B cell (primary cell): ENCODE data around the gene CDC73. TPM values are rescaled to one million over a fixed set of nuclear protein-coding genes. Genes with fewer than 3 reads are reported as not detected.

Experiments used
- ATAC-seq: fragments of 200-7000 bp; cut with Tn5 transposase; one replicate; pipeline ENCODE4 v1.10.0; 2021; ENCODE audit warnings: low read depth, mild to moderate bottlenecking, moderate number of reproducible peaks, moderate library complexity
- CTCF ChIA-PET: fragments of 350-600 bp; sonication (Branson Sonifier 250); formaldehyde crosslinking; loops from one replicate; lab custom pipeline; 2021; ENCODE audit warnings: antibody characterized with exemption, inconsistent platforms; lab: Charles Lee
- POLR2A ChIA-PET: fragments of 350-600 bp; sonication (Branson Sonifier 250); formaldehyde crosslinking; loops from one replicate; lab custom pipeline; 2021; ENCODE audit warnings: antibody characterized with exemption; lab: Charles Lee
- DNase-seq: peaks from one replicate; pipeline ENCODE4 v3.0.0; 2013
- H2AFZ ChIP-seq: 2 replicates; pipeline ENCODE4 v1.6.1; 2012; ENCODE audit warnings: mild to moderate bottlenecking, low read depth, low read length; ENCODE audit not compliant: insufficient read depth, poor library complexity, severe bottlenecking
- H3K27ac ChIP-seq, 2 donors: 1 replicate in 1 of 2; 2 replicates in 1 of 2; pipeline ENCODE4 v1.5.1; 2012 to 2013; ENCODE audit warnings: low read length in 2 of 2, mild to moderate bottlenecking in 2 of 2, moderate library complexity in 1 of 2
- H3K27me3 ChIP-seq, 4 experiments: fragments of 200-600 bp in 1 of 4; sonication (generic) in 1 of 4; replicated peaks in 1 of 4; 1 replicate in 2 of 4; 2 replicates in 2 of 4; pipeline versions ENCODE4 v1.6.1 to v1.7.0; 2013 to 2016; ENCODE audit warnings: low read length in 3 of 4, mild to moderate bottlenecking in 2 of 4, mixed read lengths in 1 of 4, moderate library complexity in 1 of 4; ENCODE audit not compliant: insufficient read depth in 4 of 4, control insufficient read depth in 3 of 4; ENCODE audit errors: control extremely low read depth in 1 of 4
- H3K36me3 ChIP-seq, 2 experiments: replicated peaks in 1 of 2; 1 replicate in 1 of 2; 2 replicates in 1 of 2; pipeline versions ENCODE4 v1.6.1 to v1.7.1; 2013; ENCODE audit warnings: low read length in 1 of 2; ENCODE audit not compliant: insufficient read depth in 2 of 2, control insufficient read depth in 1 of 2; ENCODE audit errors: control extremely low read depth in 1 of 2, extremely low read depth in 1 of 2
- H3K4me1 ChIP-seq, 2 donors: fragments of 200-600 bp in 1 of 2; sonication (generic) in 1 of 2; 1 replicate in 1 of 2; 2 replicates in 1 of 2; pipeline versions ENCODE4 v1.5.1 to v1.6.1; 2013 to 2017; ENCODE audit warnings: low read length in 2 of 2; ENCODE audit not compliant: control insufficient read depth in 2 of 2, insufficient read depth in 2 of 2
- H3K4me2 ChIP-seq: replicated peaks from 2 replicates; pipeline ENCODE3; 2012; ENCODE audit warnings: mild to moderate bottlenecking, low read depth, low read length; ENCODE audit not compliant: poor library complexity, severe bottlenecking
- H3K4me3 ChIP-seq, 5 experiments: fragments of 200-600 bp in 1 of 5; sonication (generic) in 1 of 5; 1 replicate in 3 of 5; 2 replicates in 2 of 5; pipeline versions ENCODE4 v1.5.1 to v1.7.0; 2011 to 2016; ENCODE audit warnings: low read length in 4 of 5, mild to moderate bottlenecking in 4 of 5, low read depth in 2 of 5, control low read depth in 1 of 5, moderate library complexity in 1 of 5; ENCODE audit not compliant: insufficient read depth in 1 of 5; ENCODE audit errors: control extremely low read depth in 1 of 5, extremely low read depth in 1 of 5
- H3K79me2 ChIP-seq: fragments of 200-600 bp; sonication (generic); one replicate; pipeline ENCODE4 v1.6.0; 2016; ENCODE audit warnings: low read length; ENCODE audit not compliant: control insufficient read depth, insufficient read depth
- H3K9ac ChIP-seq: fragments of 200-600 bp; sonication (generic); 2 replicates; pipeline ENCODE4 v1.6.1; 2017; ENCODE audit warnings: mild to moderate bottlenecking, low read length, moderate library complexity
- H3K9me3 ChIP-seq, 3 donors: one replicate each; pipeline versions ENCODE4 v1.6.1 to v1.7.1; 2013; ENCODE audit warnings: low read length in 2 of 3; ENCODE audit not compliant: control insufficient read depth in 2 of 3, insufficient read depth in 1 of 3; ENCODE audit errors: control extremely low read depth in 1 of 3
- H4K20me1 ChIP-seq: 2 replicates; pipeline ENCODE4 v1.6.0; 2012; ENCODE audit warnings: mild to moderate bottlenecking, low read length; ENCODE audit not compliant: insufficient read depth, control insufficient read depth, poor library complexity, severe bottlenecking
- H3K27ac Mint-ChIP-seq: one replicate; pipeline ENCODE4 v1.8.0; 2021; ENCODE audit warnings: mixed read lengths
- H3K27me3 Mint-ChIP-seq: one replicate; pipeline ENCODE4 v1.8.0; 2021; ENCODE audit warnings: mixed read lengths
- H3K4me1 Mint-ChIP-seq: one replicate; pipeline ENCODE4 v1.8.0; 2021; ENCODE audit warnings: mixed read lengths
- H3K4me3 Mint-ChIP-seq: one replicate; pipeline ENCODE4 v1.8.0; 2021; ENCODE audit warnings: mixed read lengths
- H3K9me3 Mint-ChIP-seq: one replicate; pipeline ENCODE4 v1.8.0; 2022; ENCODE audit warnings: mixed read lengths; ENCODE audit not compliant: insufficient read depth
- CTCF ChIP-seq: fragments of 200-600 bp; IDR thresholded peaks from one replicate; pipeline ENCODE4 v1.8.0; 2022; ENCODE audit warnings: antibody characterized with exemption, mild to moderate bottlenecking
- EZH2 ChIP-seq: IDR thresholded peaks from 2 replicates; pipeline ENCODE4 v1.6.1; 2012; ENCODE audit warnings: borderline replicate concordance, low read depth, mild to moderate bottlenecking, moderate library complexity, low read length; ENCODE audit not compliant: insufficient read depth, poor library complexity, severe bottlenecking
- whole genome bisulfite sequencing: methylation state at CpG from one replicate; pipeline ENCODE4 v1.1.5; 2013; ENCODE audit warnings: missing lambda C conversion rate; ENCODE audit not compliant: insufficient coverage; 5-methylcytosine and 5-hydroxymethylcytosine counted together
- intact Hi-C: fragments of 100-400 bp; cut with micrococcal nuclease; formaldehyde crosslinking; loops from one replicate; pipeline ENCODE4 v1.10.0; 2022
- polyA plus RNA-seq: library from polyadenylated mRNA; depleted of rRNA; stranded (reverse); fragments of >200 nt; gene quantifications from 2 replicates; pipeline ENCODE4 v1.2.3, GENCODE V29; 2012
- total RNA-seq, 2 donors: library from RNA; stranded (reverse); fragments of 120-200 nt in 1 of 2; gene quantifications; 1 replicate in 1 of 2; 2 replicates in 1 of 2; pipeline versions ENCODE4 v1.2.3 to v1.2.4, GENCODE V29; 2013 to 2022

The CDC73 gene
- total and polyA plus RNA-seq, 2 donors (not counting 1 experiment from before 2014, with no cell fraction given), result 6.1 to 71.7 TPM

- no peak overlapping the region for H3K27ac Mint-ChIP-seq
- peaks cover 3% of the 10 kb centered on the region for H3K9me3 Mint-ChIP-seq
- intact Hi-C loops, result no loop called here
- peaks cover 15% of the 10 kb centered on the region for H3K4me1 Mint-ChIP-seq
- WGBS, result 98% methylated on average over 3 of the region's 4 CpGs
- DNase-seq (no peak), ATAC-seq (no peak)
- Histone ChIP-seq H2AFZ (no peak overlapping the region), H3K4me1 (no peaks in the 10 kb centered on the region), H3K4me3 (no peak overlapping the region), H3K79me2 (no peaks in the 10 kb centered on the region), H3K9me3 (peaks cover 0 to 10% (median 0%) of the 10 kb centered on the region in 3 donors), H3K4me2 (no peak overlapping the region), H3K27me3 (no peaks in the 10 kb centered on the region), H3K27ac (no peak overlapping the region), H3K36me3 (peaks cover 0 to 21% of the 10 kb centered on the region in 2 experiments), H3K9ac (no peak overlapping the region), H4K20me1 (peaks cover 7% of the 10 kb centered on the region)
- H3K27me3 Mint-ChIP-seq, result no peaks in the 10 kb centered on the region
- POLR2A ChIA-PET, result no interaction called here
- TF ChIP-seq CTCF, result no peak
- TF ChIP-seq EZH2, result no peak
- no peak overlapping the region for H3K4me3 Mint-ChIP-seq
- CTCF ChIA-PET, result no interaction called here
Measured at GRCh38 chr1:193242000-193242399, 120.2 kb downstream of the CDC73 start.

GRCh38 chr1:193249187-193249586 is 127.4 kb downstream of the CDC73 start:
- ATAC-seq (no peak), DNase-seq (no peak)
- H3K4me3 ChIP-seq, result no peak overlapping the region
- POLR2A ChIA-PET, result no interaction called here
- Mint-ChIP-seq H3K9me3 (peaks cover 7% of the 10 kb centered on the region), H3K4me3 (no peak overlapping the region), H3K27me3 (no peaks in the 10 kb centered on the region), H3K4me1 (no peaks in the 10 kb centered on the region), H3K27ac (no peak overlapping the region)
- no peaks in the 10 kb centered on the region for H3K79me2 ChIP-seq
- intact Hi-C loops, result no loop called here
- H2AFZ ChIP-seq, result no peak overlapping the region
- H3K9ac ChIP-seq, result no peak overlapping the region
- H3K27ac ChIP-seq, result no peak overlapping the region
- no peaks in the 10 kb centered on the region for H3K4me1 ChIP-seq
- CTCF ChIA-PET, result no interaction called here
- peaks cover 18 to 31% of the 10 kb centered on the region in 2 experiments for H3K36me3 ChIP-seq
- H3K4me2 ChIP-seq, result no peak overlapping the region
- no peaks in the 10 kb centered on the region for H4K20me1 ChIP-seq
- H3K9me3 ChIP-seq, result peaks cover 0 to 8% (median 0%) of the 10 kb centered on the region in 3 donors
- TF ChIP-seq CTCF (no peak), EZH2 (no peak)
- no peaks in the 10 kb centered on the region for H3K27me3 ChIP-seq
- WGBS, result no CpG with 5 or more reads among the region's 7 CpGs
